Tibial nerve (tissue), 4 donors: Measurements from ENCODE around the gene NTRK1. TPM values are rescaled to one million over a fixed set of nuclear protein-coding genes. Genes with fewer than 3 reads are reported as not detected.

Source experiments
- DNase-seq, 2 donors: peaks; one replicate each; pipeline ENCODE4 v3.0.0-alpha.2; 2019; ENCODE audit warnings: low spot score in 2 of 2
- H3K27ac ChIP-seq, 4 donors: fragments of 200-600 bp; sonication (generic) in 3 of 4; one replicate each; pipeline ENCODE4 v1.5.1; 2017 to 2019; ENCODE audit warnings: mild to moderate bottlenecking in 1 of 4
- H3K27me3 ChIP-seq, 2 donors: fragments of 200-600 bp; sonication (generic) in 1 of 2; one replicate each; pipeline versions ENCODE4 v1.5.1 to v1.6.0; 2017 to 2019
- H3K36me3 ChIP-seq, 3 donors: fragments of 200-600 bp; sonication (generic); one replicate each; pipeline ENCODE4 v1.5.1; 2018 to 2019
- H3K4me1 ChIP-seq, 4 donors: fragments of 200-600 bp; sonication (generic) in 3 of 4; one replicate each; pipeline ENCODE4 v1.5.1; 2017 to 2019
- H3K4me3 ChIP-seq, 4 donors: fragments of 200-600 bp; sonication (generic) in 3 of 4; one replicate each; pipeline ENCODE4 v1.5.1; 2017 to 2019; ENCODE audit warnings: mild to moderate bottlenecking in 1 of 4, moderate library complexity in 1 of 4
- H3K9me3 ChIP-seq, 4 donors: fragments of 200-600 bp; sonication (generic) in 3 of 4; one replicate each; pipeline ENCODE4 v1.5.1; 2017 to 2019
- CTCF ChIP-seq, 5 experiments: fragments of 200-600 bp in 3 of 5; fragments of 450-650 bp in 2 of 5; sonication (generic) in 3 of 5; IDR thresholded peaks; one replicate each; pipeline ENCODE4 v1.5.1; 2016 to 2019; ENCODE audit warnings: antibody characterized with exemption in 5 of 5, mild to moderate bottlenecking in 3 of 5, moderate library complexity in 2 of 5
- EP300 ChIP-seq, 2 donors: sonication (generic); formaldehyde crosslinking; IDR thresholded peaks; one replicate each; pipeline ENCODE4 v1.6.1; 2017; ENCODE audit warnings: antibody characterized with exemption in 2 of 2, mild to moderate bottlenecking in 1 of 2
- POLR2A ChIP-seq, 2 donors: fragments of 450-650 bp; IDR thresholded peaks; one replicate each; pipeline ENCODE4 v1.6.1; 2017; ENCODE audit warnings: antibody characterized with exemption in 2 of 2, mild to moderate bottlenecking in 2 of 2, moderate library complexity in 2 of 2
- WGBS, 2 donors: methylation state at CpG; one replicate each; pipeline ENCODE4 v1.1.5; 2018; 5-methylcytosine and 5-hydroxymethylcytosine counted together
- total RNA-seq, 4 donors: library from RNA; depleted of rRNA; stranded (reverse); fragments of >200 nt; gene quantifications; one replicate each; pipeline ENCODE4 v1.1.0, GENCODE V29; 2016

NTRK1 gene
- total RNA-seq, 4 donors from 2014 or later: 0.22 to 0.42 (median 0.39) TPM; not detected in 1

- Histone ChIP-seq H3K4me1 (no peaks in the 10 kb centered on the region), H3K4me3 (no peak overlapping the region), H3K9me3 (no peaks in the 10 kb centered on the region), H3K27ac (no peak overlapping the region), H3K36me3 (no peaks in the 10 kb centered on the region), H3K27me3 (peaks cover 0 to 29% of the 10 kb centered on the region in 2 donors)
- TF ChIP-seq POLR2A (IDR thresholded peaks at IDR 0.05): no peak
- no peak for TF ChIP-seq CTCF (IDR thresholded peaks at IDR 0.05)
- no peak for TF ChIP-seq EP300 (IDR thresholded peaks at IDR 0.05)
- DNase-seq: no peak
- 54 to 58% methylated on average over 5 of the region's 5 CpGs for WGBS, 2 donors
These were observed 28.2 kb upstream of the NTRK1 start for GRCh38 chr1:156832434-156832833.

- Histone ChIP-seq H3K9me3 (no peaks in the 10 kb centered on the region), H3K27me3 (peaks cover 0 to 30% of the 10 kb centered on the region in 2 donors), H3K4me3 (no peak overlapping the region), H3K27ac (no peak overlapping the region), H3K36me3 (no peaks in the 10 kb centered on the region), H3K4me1 (no peaks in the 10 kb centered on the region)
- DNase-seq: no peak
- WGBS, 2 donors: 57 to 62% methylated on average over 2 of the region's 2 CpGs
- no peak for TF ChIP-seq EP300 (IDR thresholded peaks at IDR 0.05)
- no peak for TF ChIP-seq POLR2A (IDR thresholded peaks at IDR 0.05)
- TF ChIP-seq CTCF (IDR thresholded peaks at IDR 0.05): no peak
These were observed 27.1 kb upstream of the NTRK1 start for GRCh38 chr1:156833603-156834002.

GRCh38 chr1:156834322-156834721, 26.3 kb upstream of the NTRK1 start:
- peaks cover 0 to 35% of the 10 kb centered on the region in 2 donors for H3K27me3 ChIP-seq
- 68 to 70% methylated on average over 3 of the region's 3 CpGs for WGBS, 2 donors
- H3K9me3 ChIP-seq: no peaks in the 10 kb centered on the region
- no peak overlapping the region for H3K4me3 ChIP-seq
- H3K36me3 ChIP-seq: no peaks in the 10 kb centered on the region
- TF ChIP-seq CTCF (IDR thresholded peaks at IDR 0.05): no peak
- no peak for TF ChIP-seq EP300 (IDR thresholded peaks at IDR 0.05)
- no peak for TF ChIP-seq POLR2A (IDR thresholded peaks at IDR 0.05)
- DNase-seq: no peak
- no peaks in the 10 kb centered on the region for H3K4me1 ChIP-seq
- H3K27ac ChIP-seq: no peak overlapping the region

- DNase-seq: no peak
- H3K9me3 ChIP-seq: no peaks in the 10 kb centered on the region
- H3K36me3 ChIP-seq: no peaks in the 10 kb centered on the region
- no peak for TF ChIP-seq EP300 (IDR thresholded peaks at IDR 0.05)
- no peak for TF ChIP-seq POLR2A (IDR thresholded peaks at IDR 0.05)
- no peak for TF ChIP-seq CTCF (IDR thresholded peaks at IDR 0.05)
- H3K27me3 ChIP-seq: peaks cover 0 to 44% of the 10 kb centered on the region in 2 donors
- no peak overlapping the region for H3K4me3 ChIP-seq
- no peaks in the 10 kb centered on the region for H3K4me1 ChIP-seq
- no peak overlapping the region for H3K27ac ChIP-seq
- WGBS, 2 donors: 68 to 73% methylated on average over 5 of the region's 5 CpGs
These were observed 24.5 kb upstream of the NTRK1 start for GRCh38 chr1:156836041-156836654.

- H3K4me3 ChIP-seq: no peak overlapping the region
- no peak for DNase-seq
- H3K9me3 ChIP-seq: no peaks in the 10 kb centered on the region
- TF ChIP-seq POLR2A (IDR thresholded peaks at IDR 0.05) (no peak), EP300 (IDR thresholded peaks at IDR 0.05) (no peak), CTCF (IDR thresholded peaks at IDR 0.05) (no peak)
- H3K4me1 ChIP-seq: no peaks in the 10 kb centered on the region
- WGBS, 2 donors: 71 to 85% methylated on average over 4 of the region's 4 CpGs
- no peaks in the 10 kb centered on the region for H3K36me3 ChIP-seq
- H3K27me3 ChIP-seq: peaks cover 0 to 47% of the 10 kb centered on the region in 2 donors
- no peak overlapping the region for H3K27ac ChIP-seq
These were observed 23.8 kb upstream of the NTRK1 start for GRCh38 chr1:156836892-156837291.
